CD4-positive, alpha-beta T cell (primary cell): ENCODE measurements around the gene COL4A4. TPM values are rescaled to one million over a fixed set of nuclear protein-coding genes. Genes with fewer than 3 reads are reported as not detected.

Experiments
- ATAC-seq: fragments of 200-7000 bp; cut with Tn5 transposase; one replicate; pipeline ENCODE4 v1.10.0; 2022; ENCODE audit warnings: mild to moderate bottlenecking; ENCODE audit not compliant: poor library complexity
- CTCF ChIA-PET: fragments of 350-600 bp; sonication (Branson Sonifier 250); formaldehyde crosslinking; loops from one replicate; lab custom pipeline; 2021; ENCODE audit warnings: antibody characterized with exemption, inconsistent platforms; lab: Charles Lee
- POLR2A ChIA-PET: fragments of 350-600 bp; sonication (Branson Sonifier 250); formaldehyde crosslinking; loops from one replicate; lab custom pipeline; 2021; ENCODE audit warnings: antibody characterized with exemption, inconsistent platforms; lab: Charles Lee
- DNase-seq, 14 experiments: peaks; one replicate each; pipeline ENCODE4 v3.0.0-alpha.2; 2013 to 2020; ENCODE audit warnings: mixed read lengths in 2 of 14
- H3K27ac ChIP-seq, 2 donors: one replicate each; pipeline versions ENCODE4 v1.5.1 to v1.7.0; 2013; ENCODE audit warnings: low read length in 2 of 2, low read depth in 1 of 2, mild to moderate bottlenecking in 1 of 2
- H3K27me3 ChIP-seq, 2 experiments: 1 replicate in 1 of 2; 2 replicates in 1 of 2; pipeline versions ENCODE4 v1.6.1 to v1.7.0; 2013; ENCODE audit warnings: low read length in 2 of 2, control low read depth in 1 of 2, mild to moderate bottlenecking in 1 of 2, moderate library complexity in 1 of 2; ENCODE audit not compliant: insufficient read depth in 2 of 2, control insufficient read depth in 1 of 2
- H3K36me3 ChIP-seq: one replicate; pipeline ENCODE4 v1.6.1; 2013; ENCODE audit warnings: low read length, control low read depth; ENCODE audit not compliant: insufficient read depth
- H3K4me1 ChIP-seq: one replicate; pipeline ENCODE4 v1.6.1; 2013; ENCODE audit warnings: low read length, control low read depth; ENCODE audit not compliant: insufficient read depth
- H3K4me3 ChIP-seq: one replicate; pipeline ENCODE4 v1.5.1; 2013; ENCODE audit warnings: mild to moderate bottlenecking, low read length, moderate library complexity
- H3K9me3 ChIP-seq, 2 experiments: 1 replicate in 1 of 2; 2 replicates in 1 of 2; pipeline versions ENCODE4 v1.6.1 to v1.7.0; 2013; ENCODE audit warnings: low read length in 2 of 2, mild to moderate bottlenecking in 2 of 2, control low read depth in 1 of 2, moderate library complexity in 1 of 2; ENCODE audit not compliant: control insufficient read depth in 1 of 2, insufficient read depth in 1 of 2
- H3K27ac Mint-ChIP-seq: one replicate; pipeline ENCODE4 v1.8.0; 2020; ENCODE audit warnings: mixed read lengths
- H3K27me3 Mint-ChIP-seq: one replicate; pipeline ENCODE4 v1.8.0; 2021; ENCODE audit warnings: mixed read lengths
- H3K36me3 Mint-ChIP-seq: one replicate; pipeline ENCODE4 v1.8.0; 2021; ENCODE audit warnings: low read depth, mixed read lengths
- H3K4me1 Mint-ChIP-seq: one replicate; pipeline ENCODE4 v1.8.0; 2021; ENCODE audit warnings: low read depth, mixed read lengths
- H3K4me3 Mint-ChIP-seq: one replicate; pipeline ENCODE4 v1.8.0; 2020; ENCODE audit warnings: mild to moderate bottlenecking, mixed read lengths
- H3K9me3 Mint-ChIP-seq: one replicate; pipeline ENCODE4 v1.8.0; 2020; ENCODE audit warnings: mixed read lengths
- CTCF ChIP-seq: fragments of 200-600 bp; IDR thresholded peaks from one replicate; pipeline ENCODE4 v1.8.0; 2022; ENCODE audit warnings: antibody characterized with exemption, mild to moderate bottlenecking
- intact Hi-C, 2 experiments: fragments of 100-400 bp; cut with DNase I in 1 of 2; cut with micrococcal nuclease in 1 of 2; formaldehyde crosslinking; loops; one replicate each; pipeline versions ENCODE4 v1.15.1 to v1.9.0; 2023 to 2025; cut with DNase I, micrococcal nuclease
- total RNA-seq, 174 experiments: library from RNA in 2 of 174; stranded (reverse) in 2 of 174; gene quantifications; one replicate each; pipeline ENCODE4 v1.2.3 and lab custom pipeline; 2021 to 2026

COL4A4 gene
- total RNA-seq, 2 experiments from 2014 or later: not detected

GRCh38 chr2:227013330-227013729 is 150.7 kb downstream of the COL4A4 start:
- Histone ChIP-seq H3K9me3 (peaks cover 0 to 1% of the 10 kb centered on the region in 2 experiments), H3K4me1 (no peaks in the 10 kb centered on the region), H3K27me3 (peaks cover 0 to 3% of the 10 kb centered on the region in 2 experiments), H3K36me3 (no peaks in the 10 kb centered on the region), H3K4me3 (no peak overlapping the region), H3K27ac (no peak overlapping the region)
- ATAC-seq (no peak), DNase-seq (no peak)
- H3K4me3 Mint-ChIP-seq: no peak overlapping the region
- H3K9me3 Mint-ChIP-seq: no peaks in the 10 kb centered on the region
- TF ChIP-seq CTCF: no peak
- peaks cover 3% of the 10 kb centered on the region for H3K27me3 Mint-ChIP-seq
- intact Hi-C loops: no loop called here
- H3K4me1 Mint-ChIP-seq: no peaks in the 10 kb centered on the region
- no peak overlapping the region for H3K27ac Mint-ChIP-seq
- no peaks in the 10 kb centered on the region for H3K36me3 Mint-ChIP-seq
- CTCF ChIA-PET: no interaction called here
- POLR2A ChIA-PET: no interaction called here

- Histone ChIP-seq H3K27me3 (no peaks in the 10 kb centered on the region), H3K4me3 (no peak overlapping the region), H3K36me3 (no peaks in the 10 kb centered on the region), H3K27ac (no peak overlapping the region), H3K4me1 (no peaks in the 10 kb centered on the region), H3K9me3 (peaks cover 0 to 7% of the 10 kb centered on the region in 2 experiments)
- CTCF ChIA-PET: no interaction called here
- POLR2A ChIA-PET: no interaction called here
- no peak overlapping the region for H3K27ac Mint-ChIP-seq
- no peaks in the 10 kb centered on the region for H3K27me3 Mint-ChIP-seq
- H3K4me3 Mint-ChIP-seq: no peak overlapping the region
- DNase-seq (no peak), ATAC-seq (no peak)
- no peak for TF ChIP-seq CTCF
- no peaks in the 10 kb centered on the region for H3K36me3 Mint-ChIP-seq
- H3K9me3 Mint-ChIP-seq: no peaks in the 10 kb centered on the region
- intact Hi-C loops: no loop called here
- no peaks in the 10 kb centered on the region for H3K4me1 Mint-ChIP-seq
Observed at GRCh38 chr2:227010433-227010832, 153.6 kb downstream of the COL4A4 start.

GRCh38 chr2:227007940-227008339 is 156.1 kb downstream of the COL4A4 start:
- intact Hi-C loops: no loop called here
- no peak for ATAC-seq
- peaks cover 0 to 7% of the 10 kb centered on the region in 2 experiments for H3K9me3 ChIP-seq
- H3K27me3 ChIP-seq: no peaks in the 10 kb centered on the region
- no peak for TF ChIP-seq CTCF
- H3K4me1 ChIP-seq: no peaks in the 10 kb centered on the region
- Mint-ChIP-seq H3K4me1 (no peaks in the 10 kb centered on the region), H3K9me3 (no peaks in the 10 kb centered on the region), H3K27me3 (no peaks in the 10 kb centered on the region), H3K36me3 (no peaks in the 10 kb centered on the region), H3K27ac (no peak overlapping the region), H3K4me3 (no peak overlapping the region)
- DNase-seq: no peak
- H3K27ac ChIP-seq: no peak overlapping the region
- POLR2A ChIA-PET: no interaction called here
- CTCF ChIA-PET: no interaction called here
- H3K4me3 ChIP-seq: no peak overlapping the region
- H3K36me3 ChIP-seq: no peaks in the 10 kb centered on the region
